ENCODE data around the gene MOB3B. TPM values are rescaled to one million over a fixed set of nuclear protein-coding genes. Genes with fewer than 3 reads are reported as not detected.

The MOB3B gene
- total RNA-seq, 4 donors from 2014 or later = 9.8 to 17.6 (median 14.6) TPM

GRCh38 chr9:27340961-27341511 is 188.6 kb downstream of the MOB3B start:
- peak overlapping the region in 1 of 3 donors; percentile 37 for H3K27ac ChIP-seq
- peaks cover 25 to 49% of the 10 kb centered on the region in 2 donors for H3K4me1 ChIP-seq
- no peaks in the 10 kb centered on the region for H3K27me3 ChIP-seq
- no peaks in the 10 kb centered on the region for H3K36me3 ChIP-seq
- intact Hi-C loops (cut with DNase I) = no loop called here
- no peaks in the 10 kb centered on the region for H3K9me3 ChIP-seq
- WGBS, 2 donors = 72 to 77% methylated on average over 7 of the region's 7 CpGs
- TF ChIP-seq POLR2A (IDR thresholded peaks at IDR 0.05) = no peak
- TF ChIP-seq CTCF (IDR thresholded peaks at IDR 0.05) = no peak
- no peak overlapping the region for H3K4me3 ChIP-seq (replicated peaks in 1 of 3)
- no peak for DNase-seq

GRCh38 chr9:27340285-27340674 is 189.3 kb downstream of the MOB3B start:
- Histone ChIP-seq H3K27me3 (no peaks in the 10 kb centered on the region), H3K9me3 (no peaks in the 10 kb centered on the region), H3K27ac (no peak overlapping the region), H3K36me3 (no peaks in the 10 kb centered on the region), H3K4me1 (peaks cover 25 to 49% of the 10 kb centered on the region in 2 donors), H3K4me3 (replicated peaks in 1 of 3) (no peak overlapping the region)
- intact Hi-C loops (cut with DNase I) = no loop called here
- TF ChIP-seq CTCF (IDR thresholded peaks at IDR 0.05) = no peak
- TF ChIP-seq POLR2A (IDR thresholded peaks at IDR 0.05) = no peak
- 76 to 92% methylated on average over 5 of the region's 5 CpGs for WGBS, 2 donors
- no peak for DNase-seq

- Histone ChIP-seq H3K9me3 (no peaks in the 10 kb centered on the region), H3K4me1 (peaks cover 25 to 49% of the 10 kb centered on the region in 2 donors), H3K27ac (peak overlapping the region in 1 of 3 donors; percentile 21), H3K4me3 (replicated peaks in 1 of 3) (no peak overlapping the region), H3K36me3 (no peaks in the 10 kb centered on the region), H3K27me3 (no peaks in the 10 kb centered on the region)
- no peak for DNase-seq
- no peak for TF ChIP-seq POLR2A (IDR thresholded peaks at IDR 0.05)
- no peak for TF ChIP-seq CTCF (IDR thresholded peaks at IDR 0.05)
- WGBS, 2 donors = 76 to 77% methylated on average over 11 of the region's 11 CpGs
- intact Hi-C loops (cut with DNase I) = no loop called here
These were observed 189.8 kb downstream of the MOB3B start for GRCh38 chr9:27339661-27340284.

- no peak for DNase-seq
- Histone ChIP-seq H3K27me3 (no peaks in the 10 kb centered on the region), H3K9me3 (no peaks in the 10 kb centered on the region), H3K27ac (peak overlapping the region in 2 of 3 donors; percentile 10 to 21), H3K4me1 (peaks cover 25 to 53% of the 10 kb centered on the region in 2 donors), H3K36me3 (no peaks in the 10 kb centered on the region), H3K4me3 (replicated peaks in 1 of 3) (no peak overlapping the region)
- no peak for TF ChIP-seq CTCF (IDR thresholded peaks at IDR 0.05)
- TF ChIP-seq POLR2A (IDR thresholded peaks at IDR 0.05) = no peak
- intact Hi-C loops (cut with DNase I) = no loop called here
- WGBS, 2 donors = 67 to 75% methylated on average over 9 of the region's 9 CpGs
These were observed 191.1 kb downstream of the MOB3B start for GRCh38 chr9:27338527-27338903.

GRCh38 chr9:27337833-27338526 is 191.6 kb downstream of the MOB3B start:
- H3K27ac ChIP-seq = peak overlapping the region in 2 of 3 donors; percentile 10 to 21
- peaks cover 25 to 56% of the 10 kb centered on the region in 2 donors for H3K4me1 ChIP-seq
- no peak overlapping the region for H3K4me3 ChIP-seq (replicated peaks in 1 of 3)
- no peaks in the 10 kb centered on the region for H3K9me3 ChIP-seq
- intact Hi-C loops (cut with DNase I) = no loop called here
- WGBS, 2 donors = 70 to 78% methylated on average over 5 of the region's 5 CpGs
- DNase-seq = no peak
- no peaks in the 10 kb centered on the region for H3K27me3 ChIP-seq
- no peaks in the 10 kb centered on the region for H3K36me3 ChIP-seq
- no peak for TF ChIP-seq CTCF (IDR thresholded peaks at IDR 0.05)
- no peak for TF ChIP-seq POLR2A (IDR thresholded peaks at IDR 0.05)
